ENCODE results near the gene ZNF521.

ZNF521 gene

GRCh38 chr18:25279133-25279532, 72.8 kb downstream of the ZNF521 start:
- no peaks in the 10 kb centered on the region for H3K9me3 ChIP-seq (replicated peaks in 1 of 2; ENCODE audit: control insufficient read depth in 2 of 2, insufficient read depth in 1 of 2, low read depth in 1 of 2, low read length in 2 of 2)
- peaks cover 22 to 47% of the 10 kb centered on the region in 2 donors for H3K4me1 ChIP-seq (ENCODE audit: control insufficient read depth in 2 of 2, insufficient read depth in 1 of 2, low read depth in 1 of 2, low read length in 2 of 2)
- no peak overlapping the region for H2BK15ac ChIP-seq (ENCODE audit: low read length)
- no peak overlapping the region for H4K8ac ChIP-seq (ENCODE audit: low read depth, low read length)
- no peaks in the 10 kb centered on the region for H3K27me3 ChIP-seq (ENCODE audit: control insufficient read depth in 3 of 3, insufficient read depth in 3 of 3, low read depth in 1 of 3, low read length in 3 of 3)
- no peak overlapping the region for H3K27ac ChIP-seq (replicated peaks; ENCODE audit: low read length)
- H2BK5ac ChIP-seq (ENCODE audit: low read length), result no peak overlapping the region
- H2AK5ac ChIP-seq (ENCODE audit: low read depth, low read length), result no peak overlapping the region
- H2AFZ ChIP-seq (ENCODE audit: low read length), result no peak overlapping the region
- H3K9ac ChIP-seq (ENCODE audit: low read depth, low read length, poor library complexity), result no peak overlapping the region
- H3K79me1 ChIP-seq (ENCODE audit: low read depth, low read length), result peaks cover 2% of the 10 kb centered on the region
- WGBS, 2 donors (ENCODE audit: extremely low coverage in 2 of 2, insufficient read length in 2 of 2, insufficient replicate concordance in 1 of 2), result no CpG with 5 or more reads among the region's 2 CpGs
- no peak overlapping the region for H2BK120ac ChIP-seq (ENCODE audit: low read depth, low read length)
- H3K23ac ChIP-seq (ENCODE audit: low read depth, low read length, poor library complexity), result no peak overlapping the region
- no peak for DNase-seq (ENCODE audit: low spot score)
- no peak overlapping the region for H2BK12ac ChIP-seq (ENCODE audit: low read length)
- H3K4me2 ChIP-seq (ENCODE audit: insufficient read depth, low read length, poor library complexity, severe bottlenecking), result no peak overlapping the region
- peaks cover 2 to 61% of the 10 kb centered on the region in 2 donors for H3K36me3 ChIP-seq (replicated peaks in 1 of 2; ENCODE audit: control insufficient read depth in 2 of 2, insufficient read depth in 2 of 2, low read length in 2 of 2)
- no peak overlapping the region for H3K18ac ChIP-seq (ENCODE audit: low read length)
- H3K4me3 ChIP-seq (ENCODE audit: low read length in 2 of 2), result no peak overlapping the region
- H3K14ac ChIP-seq (ENCODE audit: low read length), result no peak overlapping the region
- no peak overlapping the region for H3K4ac ChIP-seq (ENCODE audit: low read length)
- H4K91ac ChIP-seq (ENCODE audit: low read depth, low read length, poor library complexity), result no peak overlapping the region

DNA sequence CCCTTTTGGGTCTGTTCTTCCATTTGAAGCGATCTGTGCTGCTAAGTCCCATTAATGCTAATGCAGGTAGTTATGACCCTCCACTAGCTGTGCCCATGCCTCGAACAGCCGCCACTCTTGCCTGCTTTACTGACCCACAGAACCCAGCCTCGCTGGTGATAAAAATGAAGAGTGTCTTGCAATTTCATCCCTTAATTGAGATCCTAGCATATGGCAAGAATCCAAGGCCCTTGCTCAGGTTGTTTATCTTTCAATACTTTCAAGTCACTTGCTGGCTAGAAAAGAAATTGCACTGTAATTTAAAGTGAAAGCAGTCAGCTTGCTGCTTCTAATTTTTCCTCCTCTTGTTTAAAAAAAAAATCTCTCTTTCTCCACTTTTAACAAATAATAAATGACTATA, 73.6 kb downstream of the ZNF521 start:
- no CpG with 5 or more reads among the region's 4 CpGs for WGBS, 2 donors (ENCODE audit: extremely low coverage in 2 of 2, insufficient read length in 2 of 2, insufficient replicate concordance in 1 of 2)
- Histone ChIP-seq H3K4me1 (ENCODE audit: control insufficient read depth in 2 of 2, insufficient read depth in 1 of 2, low read depth in 1 of 2, low read length in 2 of 2) (peaks cover 19 to 40% of the 10 kb centered on the region in 2 donors), H3K23ac (ENCODE audit: low read depth, low read length, poor library complexity) (no peak overlapping the region)

DNA sequence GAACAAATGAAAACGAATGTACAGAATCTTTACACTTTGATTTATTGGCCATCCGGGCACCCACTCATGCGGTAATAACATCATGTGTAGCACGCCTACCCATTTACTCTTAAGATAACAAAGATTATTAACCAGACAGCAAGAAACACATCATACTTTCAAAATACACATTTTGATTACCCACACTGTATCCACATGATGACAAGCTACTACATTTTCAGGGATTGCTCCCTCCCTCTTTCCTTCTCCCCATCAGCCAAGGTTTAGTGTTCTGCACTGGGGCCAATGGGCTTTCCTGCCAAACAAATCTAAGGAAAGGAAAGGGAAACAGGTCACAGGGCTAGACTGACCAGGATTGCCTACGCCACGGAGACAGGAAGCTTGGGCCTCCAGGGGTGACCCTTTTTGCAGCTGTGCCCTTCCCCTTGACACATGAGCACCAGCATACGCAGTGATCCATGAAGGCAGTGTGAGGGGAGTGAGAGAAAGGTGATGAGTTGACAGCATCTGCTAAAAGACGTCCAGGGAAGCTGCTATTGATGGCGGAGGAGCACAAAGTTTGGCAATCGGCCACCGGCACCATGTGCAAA, 76.5 kb downstream of the ZNF521 start:
- Histone ChIP-seq H3K14ac (ENCODE audit: low read length) (no peak overlapping the region), H2AK5ac (ENCODE audit: low read depth, low read length) (no peak overlapping the region), H3K79me1 (ENCODE audit: low read depth, low read length) (peaks cover 3% of the 10 kb centered on the region), H3K4me1 (ENCODE audit: control insufficient read depth in 2 of 2, insufficient read depth in 1 of 2, low read depth in 1 of 2, low read length in 2 of 2) (peaks cover 9 to 14% of the 10 kb centered on the region in 2 donors), H2BK12ac (ENCODE audit: low read length) (no peak overlapping the region), H3K27ac (replicated peaks; ENCODE audit: low read length) (no peak overlapping the region), H2BK15ac (ENCODE audit: low read length) (no peak overlapping the region), H2AFZ (ENCODE audit: low read length) (no peak overlapping the region), H2BK120ac (ENCODE audit: low read depth, low read length) (no peak overlapping the region), H3K4me3 (ENCODE audit: low read length in 2 of 2) (no peak overlapping the region), H3K27me3 (ENCODE audit: control insufficient read depth in 3 of 3, insufficient read depth in 3 of 3, low read depth in 1 of 3, low read length in 3 of 3) (no peaks in the 10 kb centered on the region), H3K18ac (ENCODE audit: low read length) (no peak overlapping the region), H4K91ac (ENCODE audit: low read depth, low read length, poor library complexity) (no peak overlapping the region), H3K36me3 (replicated peaks in 1 of 2; ENCODE audit: control insufficient read depth in 2 of 2, insufficient read depth in 2 of 2, low read length in 2 of 2) (peaks cover 2 to 68% of the 10 kb centered on the region in 2 donors), H3K23ac (ENCODE audit: low read depth, low read length, poor library complexity) (no peak overlapping the region), H3K9me3 (replicated peaks in 1 of 2; ENCODE audit: control insufficient read depth in 2 of 2, insufficient read depth in 1 of 2, low read depth in 1 of 2, low read length in 2 of 2) (peaks cover 0 to 5% of the 10 kb centered on the region in 2 donors), H3K9ac (ENCODE audit: low read depth, low read length, poor library complexity) (no peak overlapping the region), H3K4me2 (ENCODE audit: insufficient read depth, low read length, poor library complexity, severe bottlenecking) (peak overlapping the region; percentile 19), H2BK5ac (ENCODE audit: low read length) (no peak overlapping the region), H3K4ac (ENCODE audit: low read length) (no peak overlapping the region), H4K8ac (ENCODE audit: low read depth, low read length) (no peak overlapping the region)
- WGBS, 2 donors (ENCODE audit: extremely low coverage in 2 of 2, insufficient read length in 2 of 2, insufficient replicate concordance in 1 of 2), result no CpG with 5 or more reads among the region's 11 CpGs
- DNase-seq (ENCODE audit: low spot score), result no peak

More for the DNA sequence above, 73.6 kb downstream of the ZNF521 start:
- Histone ChIP-seq H2BK12ac (ENCODE audit: low read length) (no peak overlapping the region), H3K14ac (ENCODE audit: low read length) (no peak overlapping the region), H2AFZ (ENCODE audit: low read length) (no peak overlapping the region), H4K8ac (ENCODE audit: low read depth, low read length) (no peak overlapping the region), H2BK15ac (ENCODE audit: low read length) (no peak overlapping the region), H3K27ac (replicated peaks; ENCODE audit: low read length) (no peak overlapping the region), H3K9ac (ENCODE audit: low read depth, low read length, poor library complexity) (no peak overlapping the region), H2BK120ac (ENCODE audit: low read depth, low read length) (no peak overlapping the region), H3K79me1 (ENCODE audit: low read depth, low read length) (peaks cover 2% of the 10 kb centered on the region), H3K18ac (ENCODE audit: low read length) (no peak overlapping the region), H3K27me3 (ENCODE audit: control insufficient read depth in 3 of 3, insufficient read depth in 3 of 3, low read depth in 1 of 3, low read length in 3 of 3) (no peaks in the 10 kb centered on the region), H3K4me2 (ENCODE audit: insufficient read depth, low read length, poor library complexity, severe bottlenecking) (no peak overlapping the region), H3K36me3 (replicated peaks in 1 of 2; ENCODE audit: control insufficient read depth in 2 of 2, insufficient read depth in 2 of 2, low read length in 2 of 2) (peaks cover 2 to 68% of the 10 kb centered on the region in 2 donors), H2AK5ac (ENCODE audit: low read depth, low read length) (no peak overlapping the region), H3K4me3 (ENCODE audit: low read length in 2 of 2) (no peak overlapping the region), H4K91ac (ENCODE audit: low read depth, low read length, poor library complexity) (no peak overlapping the region), H2BK5ac (ENCODE audit: low read length) (no peak overlapping the region), H3K9me3 (replicated peaks in 1 of 2; ENCODE audit: control insufficient read depth in 2 of 2, insufficient read depth in 1 of 2, low read depth in 1 of 2, low read length in 2 of 2) (no peaks in the 10 kb centered on the region), H3K4ac (ENCODE audit: low read length) (no peak overlapping the region)
- DNase-seq (ENCODE audit: low spot score), result no peak

- Histone ChIP-seq H4K8ac (ENCODE audit: low read depth, low read length) (no peak overlapping the region), H3K4ac (ENCODE audit: low read length) (no peak overlapping the region), H2BK15ac (ENCODE audit: low read length) (no peak overlapping the region), H4K91ac (ENCODE audit: low read depth, low read length, poor library complexity) (no peak overlapping the region), H2BK12ac (ENCODE audit: low read length) (no peak overlapping the region), H2BK120ac (ENCODE audit: low read depth, low read length) (no peak overlapping the region), H2BK5ac (ENCODE audit: low read length) (no peak overlapping the region), H3K4me2 (ENCODE audit: insufficient read depth, low read length, poor library complexity, severe bottlenecking) (no peak overlapping the region), H2AK5ac (ENCODE audit: low read depth, low read length) (no peak overlapping the region), H3K4me3 (ENCODE audit: low read length in 2 of 2) (no peak overlapping the region), H3K79me1 (ENCODE audit: low read depth, low read length) (peaks cover 2% of the 10 kb centered on the region), H3K36me3 (replicated peaks in 1 of 2; ENCODE audit: control insufficient read depth in 2 of 2, insufficient read depth in 2 of 2, low read length in 2 of 2) (peaks cover 2 to 63% of the 10 kb centered on the region in 2 donors), H3K9me3 (replicated peaks in 1 of 2; ENCODE audit: control insufficient read depth in 2 of 2, insufficient read depth in 1 of 2, low read depth in 1 of 2, low read length in 2 of 2) (peaks cover 0 to 6% of the 10 kb centered on the region in 2 donors), H3K18ac (ENCODE audit: low read length) (no peak overlapping the region), H2AFZ (ENCODE audit: low read length) (no peak overlapping the region), H3K9ac (ENCODE audit: low read depth, low read length, poor library complexity) (no peak overlapping the region), H3K27me3 (ENCODE audit: control insufficient read depth in 3 of 3, insufficient read depth in 3 of 3, low read depth in 1 of 3, low read length in 3 of 3) (no peaks in the 10 kb centered on the region), H3K4me1 (ENCODE audit: control insufficient read depth in 2 of 2, insufficient read depth in 1 of 2, low read depth in 1 of 2, low read length in 2 of 2) (peaks cover 7 to 14% of the 10 kb centered on the region in 2 donors), H3K27ac (replicated peaks; ENCODE audit: low read length) (no peak overlapping the region), H3K14ac (ENCODE audit: low read length) (no peak overlapping the region), H3K23ac (ENCODE audit: low read depth, low read length, poor library complexity) (no peak overlapping the region)
- WGBS, 2 donors (ENCODE audit: extremely low coverage in 2 of 2, insufficient read length in 2 of 2, insufficient replicate concordance in 1 of 2), result no CpG with 5 or more reads among the region's 4 CpGs
- no peak for DNase-seq (ENCODE audit: low spot score)
Measured at GRCh38 chr18:25274926-25275325, 77.0 kb downstream of the ZNF521 start.
